HG03196 (cell line): Measurements from ENCODE around the gene BIRC7.

Experiments
- ATAC-seq: cut with Tn5 transposase; IDR thresholded peaks from one replicate; pipeline ENCODE4 v1.9.1; 2021; ENCODE audit not compliant: unreplicated experiment

BIRC7 gene

DNA sequence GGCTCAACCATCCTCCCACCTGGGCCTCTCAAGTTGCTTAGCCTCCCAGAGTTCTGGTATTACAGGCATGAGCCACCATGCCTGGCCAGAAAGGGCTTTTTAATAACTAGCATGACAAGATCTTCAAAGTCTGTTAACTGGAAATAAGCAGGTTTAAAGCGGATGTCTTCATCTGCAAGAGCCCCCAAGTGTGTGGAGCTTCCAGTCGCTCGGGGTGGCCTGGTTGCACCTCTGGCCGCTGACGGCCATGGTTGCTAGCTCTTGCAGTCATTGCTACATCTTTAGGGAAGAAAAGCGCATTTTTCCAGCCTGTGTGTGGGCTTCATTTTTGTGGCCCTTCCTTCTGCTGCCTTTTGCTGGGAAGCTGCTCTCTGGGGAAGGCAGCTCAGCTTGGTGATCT, 44.7 kb downstream of the BIRC7 start:
- no peak for ATAC-seq

DNA sequence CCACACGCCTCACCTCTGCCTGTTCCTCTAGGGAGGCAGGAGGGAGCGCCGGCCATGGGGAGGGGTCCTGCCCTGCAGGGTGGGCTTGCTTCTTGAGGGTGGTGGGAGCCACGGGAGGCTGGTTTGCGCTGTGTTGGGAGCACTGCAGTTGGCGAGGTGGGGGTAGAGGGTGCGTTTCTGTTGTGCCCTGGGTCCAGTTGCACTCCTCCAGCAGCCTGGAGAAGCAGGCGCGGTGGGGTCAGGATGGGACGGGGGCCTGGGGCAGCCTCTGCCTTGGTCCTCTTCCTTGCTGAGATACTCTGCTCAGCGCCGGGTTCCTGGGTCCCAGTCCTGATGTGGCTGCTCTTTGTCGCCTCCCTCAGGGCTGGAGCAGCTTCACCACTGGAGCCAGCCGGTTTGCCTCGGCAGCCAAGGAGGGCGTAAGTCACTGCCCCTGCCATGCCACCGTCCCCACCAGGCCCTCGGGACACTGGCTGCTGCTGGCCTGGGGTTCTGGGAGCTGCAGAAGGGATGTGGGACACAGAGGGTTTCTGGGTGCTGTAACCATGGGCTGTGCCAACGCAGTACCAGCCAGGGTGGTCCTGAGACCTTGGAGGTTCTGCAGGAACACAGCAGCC, 45.3 kb downstream of the BIRC7 start:
- no peak for ATAC-seq

DNA sequence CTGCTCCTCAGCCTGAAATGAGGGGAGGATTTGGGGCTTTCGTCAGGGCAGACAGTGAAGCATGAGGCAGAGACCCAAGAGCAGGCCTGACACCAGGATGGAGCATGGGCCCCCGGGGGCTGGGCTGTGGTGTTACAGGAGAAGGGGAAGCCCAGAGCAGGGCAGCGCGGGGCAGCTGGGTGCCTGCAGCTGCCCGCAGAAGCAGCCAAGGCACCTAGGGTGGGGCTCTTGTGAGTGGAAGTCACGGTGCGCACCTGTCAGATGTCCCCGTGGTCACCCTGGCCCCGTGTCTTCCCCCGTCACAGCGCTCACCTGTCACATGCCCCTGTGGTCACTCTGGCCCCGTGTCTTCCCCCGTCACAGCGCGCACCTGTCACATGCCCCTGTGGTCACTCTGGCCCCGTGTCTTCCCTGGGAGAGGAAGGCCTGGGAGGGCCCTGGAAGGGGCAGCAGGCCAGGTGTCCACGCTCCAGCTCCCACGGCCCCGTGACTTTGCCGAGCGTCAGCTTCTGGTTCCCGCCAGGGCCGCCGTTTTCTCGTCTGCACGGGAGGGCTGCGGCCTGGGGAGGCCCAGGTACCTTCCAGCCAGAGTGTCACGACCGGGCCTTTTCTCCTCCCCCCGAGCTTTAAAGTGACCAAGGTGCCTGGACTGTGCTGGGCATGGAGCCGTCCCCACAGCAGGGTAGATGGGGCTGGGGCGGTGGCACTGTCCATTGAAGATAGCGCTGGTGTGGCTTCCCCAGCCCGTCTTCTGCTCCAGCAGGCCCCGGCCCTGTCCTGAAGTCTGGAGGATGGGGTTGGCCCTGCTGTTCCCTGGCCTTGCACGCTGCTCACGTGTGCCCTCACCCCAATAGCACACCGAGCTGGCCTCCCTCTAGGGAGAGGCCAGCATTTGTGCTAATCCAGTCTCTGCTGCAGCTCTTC, 46.3 kb downstream of the BIRC7 start:
- no peak for ATAC-seq

DNA sequence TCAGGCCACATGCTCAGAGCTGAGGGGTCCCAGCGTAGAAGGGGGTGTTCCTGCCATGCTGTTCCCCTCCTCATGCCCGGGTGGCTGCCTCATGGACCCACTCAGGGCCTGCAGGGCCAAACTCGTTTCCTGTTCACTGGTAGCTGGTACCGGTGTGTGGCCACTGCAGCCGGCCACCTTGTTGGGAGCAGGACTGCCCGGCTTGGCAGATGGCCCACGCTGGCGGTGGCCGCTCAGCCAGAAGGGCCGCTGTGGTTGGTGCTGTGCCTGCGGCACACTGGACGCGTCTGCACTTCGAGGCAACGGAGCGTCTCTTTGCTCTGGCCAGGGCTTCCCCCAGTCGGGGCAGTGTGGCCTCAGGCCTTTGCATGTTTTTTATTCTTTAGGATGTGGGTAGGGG, 47.2 kb downstream of the BIRC7 start:
- no peak for ATAC-seq

DNA sequence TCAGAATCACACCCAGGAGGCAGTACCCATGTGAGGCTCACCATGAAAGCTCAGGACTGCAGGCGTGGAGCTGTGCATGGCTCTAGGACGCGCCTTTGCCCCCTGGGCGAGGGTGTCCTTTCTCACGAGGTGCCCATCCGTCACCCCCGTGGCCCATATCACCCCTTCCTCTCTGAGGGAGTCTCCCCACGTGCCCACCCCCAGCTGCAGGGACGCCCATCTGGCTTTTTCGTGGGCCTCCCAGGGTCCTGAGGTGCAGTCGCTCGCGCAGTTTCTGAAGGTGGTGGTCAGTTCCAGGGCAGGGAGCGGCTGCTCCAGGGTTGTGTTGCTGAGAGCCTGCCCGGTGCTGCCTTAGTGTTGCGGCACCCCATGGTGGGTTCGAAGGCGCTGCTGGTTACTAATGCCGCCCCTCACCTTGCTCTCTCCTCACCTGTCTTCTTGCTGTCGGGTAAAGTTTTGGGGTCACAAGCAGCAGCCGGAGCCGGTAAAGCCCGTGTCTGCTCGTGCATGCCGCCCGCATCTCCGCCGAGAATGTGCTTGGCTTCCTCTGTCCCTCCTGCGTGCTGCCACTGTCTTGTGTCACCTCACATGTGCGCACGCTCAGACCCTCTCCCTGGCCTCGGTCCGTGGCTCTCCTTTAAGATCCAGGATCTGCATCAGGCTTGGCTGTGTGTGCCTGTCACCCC, 47.8 kb downstream of the BIRC7 start:
- no peak for ATAC-seq

DNA sequence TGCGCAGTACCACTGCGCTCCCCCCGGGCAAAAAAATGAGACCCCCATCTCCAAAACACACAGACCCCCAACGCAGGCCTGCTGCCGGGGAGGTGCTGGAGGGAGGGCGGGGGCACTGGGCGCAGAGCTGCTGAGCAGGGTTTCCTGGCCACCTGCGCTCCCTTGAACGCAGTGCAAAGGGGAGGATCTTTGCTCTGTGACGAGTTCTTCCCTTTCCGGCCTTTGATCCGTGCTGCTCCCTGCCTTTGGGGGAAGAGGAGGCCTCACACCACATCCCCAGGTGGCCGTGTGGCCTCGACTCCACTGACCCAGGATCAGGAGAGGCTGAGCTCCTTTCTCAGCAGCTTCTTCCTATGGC, 48.4 kb downstream of the BIRC7 start:
- ATAC-seq: no peak

DNA sequence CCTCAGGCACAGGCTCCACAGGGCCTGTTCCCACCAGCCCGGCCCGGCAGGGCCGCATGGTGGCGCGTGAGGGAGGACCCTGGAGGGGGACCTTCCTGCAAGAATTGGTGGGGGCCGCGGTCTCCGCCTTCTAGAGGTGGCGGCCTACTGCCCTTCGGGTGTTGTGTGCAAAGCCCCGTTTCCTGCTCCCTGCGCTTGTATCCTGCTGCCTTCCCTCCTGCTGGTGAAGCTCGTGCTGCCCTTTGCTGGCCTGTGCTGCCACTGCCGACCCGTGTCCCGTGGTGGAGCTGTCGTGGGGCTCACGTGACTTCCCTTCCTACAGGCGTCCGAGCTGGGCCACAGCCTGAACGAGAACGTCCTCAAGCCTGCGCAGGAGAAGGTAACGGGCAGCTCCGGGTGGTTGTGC, 48.8 kb downstream of the BIRC7 start:
- no peak for ATAC-seq

DNA sequence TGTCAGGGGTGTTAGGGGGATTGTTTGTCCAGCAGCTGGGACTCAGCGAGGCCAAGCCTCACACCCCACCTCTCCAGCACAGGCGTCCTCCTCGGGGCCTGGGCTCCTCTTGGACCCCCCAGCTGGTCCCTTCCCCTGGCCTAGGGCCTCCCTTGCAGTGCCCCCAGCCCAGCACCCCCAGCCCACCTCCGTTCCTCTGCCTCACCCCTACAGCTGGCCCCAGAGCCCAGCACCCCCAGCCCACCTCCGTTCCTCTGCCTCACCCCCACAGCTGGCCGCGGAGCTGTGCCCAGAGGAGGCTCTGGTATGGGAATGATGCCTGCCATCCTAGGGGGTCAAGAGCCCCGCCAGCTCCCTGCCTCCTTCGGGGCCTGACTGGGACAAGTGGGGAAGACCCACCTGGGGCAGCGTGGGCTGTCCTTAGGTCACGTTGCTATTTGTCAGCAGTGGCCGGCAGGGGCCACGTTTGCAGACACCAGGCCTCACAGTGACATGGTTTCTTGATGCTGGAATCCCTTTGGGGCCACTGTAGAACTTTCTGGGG, 49.3 kb downstream of the BIRC7 start:
- ATAC-seq: no peak

DNA sequence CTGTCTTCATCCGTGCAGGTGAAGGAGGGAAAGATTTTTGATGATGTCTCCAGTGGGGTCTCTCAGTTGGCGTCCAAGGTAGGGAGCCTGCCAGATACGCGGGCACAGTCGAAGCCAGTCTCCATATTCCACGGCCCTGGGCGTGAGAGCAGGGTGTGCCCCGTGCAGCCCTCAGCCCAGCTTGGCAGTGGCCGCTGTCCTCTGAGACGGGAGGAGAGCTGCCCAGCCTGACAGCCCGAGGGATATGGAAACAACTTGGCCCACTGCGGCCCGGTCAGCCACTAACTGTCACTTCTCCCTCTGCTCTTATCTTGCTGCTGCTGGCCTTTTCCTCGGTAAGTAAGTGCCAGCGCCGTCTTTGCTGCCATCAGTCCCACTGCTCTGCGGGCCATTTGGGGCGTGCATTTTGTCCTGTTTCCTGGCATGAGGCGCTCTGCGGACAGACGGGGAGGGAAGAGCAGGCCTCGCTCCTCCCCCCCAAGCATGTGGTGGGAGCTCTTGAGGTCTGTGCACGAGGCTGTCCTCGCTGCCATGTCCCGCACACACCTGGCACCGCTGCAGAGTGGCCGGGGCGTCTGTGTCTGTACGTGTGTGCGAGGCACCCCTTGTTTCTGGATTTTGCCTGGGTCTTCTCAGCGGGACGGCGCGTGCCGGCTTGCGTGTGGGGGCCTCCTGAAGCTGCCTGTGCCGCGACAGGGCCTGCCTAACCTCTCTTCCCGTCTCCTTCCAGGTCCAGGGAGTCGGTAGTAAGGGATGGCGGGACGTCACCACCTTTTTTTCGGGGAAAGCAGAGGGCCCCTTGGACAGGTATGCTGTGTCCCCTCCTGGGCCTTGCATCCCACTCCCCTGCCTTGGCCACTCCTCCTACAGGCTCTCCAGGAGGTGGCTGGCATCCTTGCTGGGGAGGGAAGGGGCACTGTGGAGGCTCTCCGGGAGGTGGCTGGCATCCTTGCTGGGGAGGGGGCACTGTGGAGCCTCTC, 50.2 kb downstream of the BIRC7 start:
- no peak for ATAC-seq

DNA sequence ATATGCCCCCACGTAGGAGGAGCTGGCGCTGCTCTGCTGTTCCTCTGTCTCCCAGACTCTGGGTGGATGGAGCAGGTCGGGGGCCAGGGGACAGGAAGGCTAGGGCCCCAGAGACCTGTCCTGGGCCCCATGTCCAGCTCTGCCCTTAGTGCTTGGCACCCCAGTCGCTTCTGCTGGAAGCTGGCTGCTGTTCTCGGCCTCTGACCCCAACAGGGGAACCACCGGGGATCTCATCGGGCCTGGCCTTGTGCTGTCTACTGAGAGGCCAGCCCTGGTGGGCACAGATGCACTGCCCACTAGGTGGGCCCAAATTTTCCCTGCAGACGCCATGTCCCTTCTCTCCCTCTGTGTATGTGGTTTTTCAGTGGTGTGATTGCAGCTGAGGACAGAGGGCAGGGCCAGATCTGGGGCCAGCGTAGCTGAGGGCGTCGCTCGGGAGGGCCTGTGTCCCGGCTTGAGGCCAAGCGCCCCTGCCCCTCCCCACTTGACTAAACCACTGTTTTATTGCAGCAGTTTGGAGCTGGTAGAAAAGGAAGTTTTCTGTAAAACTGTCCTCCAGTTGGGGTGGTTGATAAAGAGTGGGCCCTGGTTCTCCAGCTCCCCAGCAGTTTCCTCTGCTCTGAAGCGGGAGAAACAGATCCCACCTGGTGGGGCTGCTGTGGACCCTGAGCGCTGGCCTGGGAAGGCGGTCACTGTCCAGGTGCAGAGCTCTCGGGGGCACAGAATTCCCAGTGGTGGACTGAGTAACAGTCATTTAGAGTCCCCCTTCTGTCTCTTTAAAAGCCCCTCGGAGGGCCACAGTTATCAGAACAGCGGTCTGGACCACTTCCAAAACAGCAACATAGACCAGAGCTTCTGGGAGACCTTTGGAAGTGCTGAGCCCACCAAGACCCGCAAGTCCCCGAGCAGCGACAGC, 51.3 kb downstream of the BIRC7 start:
- no peak for ATAC-seq

DNA sequence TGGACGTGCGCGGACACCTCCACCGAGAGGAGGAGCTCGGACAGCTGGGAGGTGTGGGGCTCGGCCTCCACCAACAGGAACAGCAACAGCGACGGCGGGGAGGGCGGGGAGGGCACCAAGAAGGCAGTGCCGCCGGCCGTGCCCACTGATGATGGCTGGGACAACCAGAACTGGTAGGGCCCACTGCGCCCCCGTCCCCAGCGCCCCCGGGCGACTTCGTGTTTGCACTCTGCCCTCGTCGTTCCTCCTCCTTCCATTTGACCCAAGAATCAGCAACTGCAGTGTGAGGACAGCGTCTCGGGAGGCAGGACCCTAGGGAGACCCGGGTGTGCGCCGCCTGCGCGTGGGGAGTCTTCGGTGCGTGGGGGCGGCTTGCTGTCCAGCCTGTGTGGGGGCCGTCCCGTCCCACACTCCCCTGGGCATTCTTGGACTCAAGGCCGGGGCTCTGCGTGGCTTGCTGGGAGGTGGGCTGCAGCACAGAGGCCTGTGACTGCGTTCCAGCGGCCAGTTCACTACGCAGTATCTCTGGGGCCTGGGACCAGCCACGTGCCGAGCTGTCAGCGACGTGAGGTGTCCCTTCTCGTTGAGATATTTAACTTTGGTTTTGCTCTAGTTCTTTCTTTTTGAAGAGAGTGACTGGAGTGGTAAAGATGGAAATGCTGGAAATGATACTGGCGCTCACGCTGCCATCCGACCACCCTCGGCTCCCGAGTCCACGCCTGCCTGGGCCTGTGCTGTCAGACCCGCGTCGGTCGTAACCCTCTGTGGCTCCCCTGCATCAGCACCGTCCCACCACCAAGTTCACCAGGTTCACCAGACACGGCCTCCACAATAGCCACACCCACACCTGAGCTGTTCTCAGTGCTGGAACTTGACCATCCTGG, 52.2 kb downstream of the BIRC7 start:
- no peak for ATAC-seq

DNA sequence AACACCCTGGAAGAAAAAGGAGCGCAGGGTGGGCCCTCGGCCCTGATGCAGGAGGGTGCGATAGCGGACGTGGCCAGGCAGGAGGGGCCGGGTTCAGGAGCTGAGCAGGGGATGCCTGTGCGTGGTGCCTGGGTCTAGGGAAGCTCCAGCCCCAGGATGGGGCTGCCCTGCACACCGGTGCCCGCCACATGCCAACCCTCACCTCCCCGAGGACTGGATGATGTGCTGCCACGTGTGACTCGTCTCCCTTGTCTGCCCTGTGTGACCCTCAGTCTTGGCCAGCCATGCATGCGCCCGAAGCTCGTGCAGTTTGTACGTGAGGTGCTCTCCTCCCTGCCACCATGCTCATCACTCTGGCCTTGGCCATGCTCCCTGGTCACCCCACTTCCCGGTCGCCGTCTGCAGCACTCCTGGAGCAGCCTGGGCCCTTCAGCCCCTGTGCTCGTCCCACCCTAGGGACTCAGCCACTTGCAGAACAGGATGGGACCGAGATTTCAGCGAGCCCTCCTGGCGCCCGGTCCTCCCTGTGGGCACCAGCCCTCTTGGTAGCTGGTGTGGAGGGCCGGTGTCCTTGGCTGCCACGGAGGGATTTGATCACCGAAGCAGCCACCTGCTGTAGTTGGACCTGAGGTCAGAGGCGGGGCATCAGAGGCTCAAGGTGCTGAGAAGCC, 53.0 kb downstream of the BIRC7 start:
- no peak for ATAC-seq

DNA sequence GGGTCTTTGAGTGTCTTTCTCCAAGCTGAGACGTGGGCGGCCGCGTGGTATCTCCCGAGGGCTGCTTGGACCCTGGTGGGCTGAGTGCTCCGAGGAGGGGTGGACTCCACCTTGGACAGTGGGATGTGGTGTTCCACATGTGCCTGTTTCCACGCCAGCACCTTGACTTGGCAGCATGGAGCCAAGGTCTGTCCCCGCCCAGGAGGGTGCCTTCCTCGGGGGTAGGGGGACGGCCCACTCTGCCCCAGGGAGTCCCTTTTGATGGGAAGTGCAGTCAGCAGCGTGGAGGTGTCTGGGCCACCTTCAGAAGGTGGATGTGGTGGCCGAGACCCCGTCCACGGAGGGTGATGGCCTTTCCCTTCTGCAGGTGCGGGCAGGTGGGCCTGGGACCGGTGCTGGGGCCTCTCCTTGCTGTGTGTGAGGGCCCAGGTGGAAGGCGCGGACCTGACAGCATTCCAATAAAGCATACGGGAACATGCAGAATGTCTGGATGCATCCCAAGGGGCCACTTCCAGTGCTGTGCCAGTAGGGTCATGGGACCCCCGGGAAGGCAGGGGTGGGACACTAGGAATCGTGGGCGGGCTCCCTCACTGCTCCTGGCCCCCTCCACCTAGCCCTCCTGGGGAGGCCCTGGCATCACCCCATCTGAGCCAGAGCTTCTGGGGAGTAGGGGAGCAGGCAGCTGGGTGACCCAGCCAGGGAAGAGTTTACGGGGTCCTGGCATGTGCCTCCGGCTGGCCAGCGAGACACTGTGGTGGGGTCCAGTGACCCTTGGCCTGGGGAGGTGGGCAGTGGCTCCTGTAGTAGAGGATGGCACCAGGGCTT, 53.8 kb downstream of the BIRC7 start:
- ATAC-seq: no peak
